ENCODE results near the gene TMPRSS9.

DNA sequence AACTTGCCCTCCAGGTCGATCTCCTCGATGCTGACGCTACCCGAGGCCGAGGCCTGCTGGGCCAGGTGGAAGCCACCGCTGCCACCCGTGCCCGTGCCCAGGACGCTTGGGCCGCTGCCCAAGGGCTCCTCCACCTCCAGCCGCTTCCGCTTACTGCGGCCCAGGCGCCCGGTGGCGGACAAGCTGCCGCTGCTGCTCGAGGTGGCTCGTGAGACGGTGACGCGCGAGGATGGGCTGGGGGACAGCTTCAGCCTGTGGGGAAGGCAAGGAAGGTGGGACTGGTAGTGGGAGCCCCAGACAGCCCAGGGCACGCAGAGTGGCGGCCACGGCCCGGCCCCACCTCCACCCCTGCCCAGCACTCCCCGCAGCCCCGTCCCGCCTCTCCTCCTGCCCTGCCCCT, 73.8 kb downstream of the TMPRSS9 start:
- TF ChIP-seq ZNF621 (tag by site-specific recombination; IDR thresholded peaks at IDR 0.05) (no peak), YY1 (tag by site-specific recombination; IDR thresholded peaks at IDR 0.05) (no peak), IKZF3 (tag by site-specific recombination; IDR thresholded peaks at IDR 0.05) (no peak), ZNF670 (tag by site-specific recombination; IDR thresholded peaks at IDR 0.05; ENCODE audit: low read depth) (no peak), ZNF132 (tag by site-specific recombination; IDR thresholded peaks at IDR 0.05; ENCODE audit: borderline replicate concordance) (no peak), ZNF174 (tag by site-specific recombination; IDR thresholded peaks at IDR 0.05) (no peak), ZNF23 (tag by site-specific recombination; IDR thresholded peaks at IDR 0.05; ENCODE audit: borderline replicate concordance) (no peak), ZBTB7A (tag by site-specific recombination; IDR thresholded peaks at IDR 0.05; ENCODE audit: low read depth) (no peak), WT1 (tag by site-specific recombination; IDR thresholded peaks at IDR 0.05) (no peak), ZNF677 (tag by site-specific recombination; IDR thresholded peaks at IDR 0.05) (no peak)
- TF ChIP-seq, protein P1, sequence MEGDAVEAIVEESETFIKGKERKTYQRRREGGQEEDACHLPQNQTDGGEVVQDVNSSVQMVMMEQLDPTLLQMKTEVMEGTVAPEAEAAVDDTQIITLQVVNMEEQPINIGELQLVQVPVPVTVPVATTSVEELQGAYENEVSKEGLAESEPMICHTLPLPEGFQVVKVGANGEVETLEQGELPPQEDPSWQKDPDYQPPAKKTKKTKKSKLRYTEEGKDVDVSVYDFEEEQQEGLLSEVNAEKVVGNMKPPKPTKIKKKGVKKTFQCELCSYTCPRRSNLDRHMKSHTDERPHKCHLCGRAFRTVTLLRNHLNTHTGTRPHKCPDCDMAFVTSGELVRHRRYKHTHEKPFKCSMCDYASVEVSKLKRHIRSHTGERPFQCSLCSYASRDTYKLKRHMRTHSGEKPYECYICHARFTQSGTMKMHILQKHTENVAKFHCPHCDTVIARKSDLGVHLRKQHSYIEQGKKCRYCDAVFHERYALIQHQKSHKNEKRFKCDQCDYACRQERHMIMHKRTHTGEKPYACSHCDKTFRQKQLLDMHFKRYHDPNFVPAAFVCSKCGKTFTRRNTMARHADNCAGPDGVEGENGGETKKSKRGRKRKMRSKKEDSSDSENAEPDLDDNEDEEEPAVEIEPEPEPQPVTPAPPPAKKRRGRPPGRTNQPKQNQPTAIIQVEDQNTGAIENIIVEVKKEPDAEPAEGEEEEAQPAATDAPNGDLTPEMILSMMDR (tag by site-specific recombination; IDR thresholded peaks at IDR 0.05), result no peak
- TF ChIP-seq, protein P2, sequence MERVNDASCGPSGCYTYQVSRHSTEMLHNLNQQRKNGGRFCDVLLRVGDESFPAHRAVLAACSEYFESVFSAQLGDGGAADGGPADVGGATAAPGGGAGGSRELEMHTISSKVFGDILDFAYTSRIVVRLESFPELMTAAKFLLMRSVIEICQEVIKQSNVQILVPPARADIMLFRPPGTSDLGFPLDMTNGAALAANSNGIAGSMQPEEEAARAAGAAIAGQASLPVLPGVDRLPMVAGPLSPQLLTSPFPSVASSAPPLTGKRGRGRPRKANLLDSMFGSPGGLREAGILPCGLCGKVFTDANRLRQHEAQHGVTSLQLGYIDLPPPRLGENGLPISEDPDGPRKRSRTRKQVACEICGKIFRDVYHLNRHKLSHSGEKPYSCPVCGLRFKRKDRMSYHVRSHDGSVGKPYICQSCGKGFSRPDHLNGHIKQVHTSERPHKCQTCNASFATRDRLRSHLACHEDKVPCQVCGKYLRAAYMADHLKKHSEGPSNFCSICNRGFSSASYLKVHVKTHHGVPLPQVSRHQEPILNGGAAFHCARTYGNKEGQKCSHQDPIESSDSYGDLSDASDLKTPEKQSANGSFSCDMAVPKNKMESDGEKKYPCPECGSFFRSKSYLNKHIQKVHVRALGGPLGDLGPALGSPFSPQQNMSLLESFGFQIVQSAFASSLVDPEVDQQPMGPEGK (tag by site-specific recombination; IDR thresholded peaks at IDR 0.05), result no peak
- TF ChIP-seq, protein P3, sequence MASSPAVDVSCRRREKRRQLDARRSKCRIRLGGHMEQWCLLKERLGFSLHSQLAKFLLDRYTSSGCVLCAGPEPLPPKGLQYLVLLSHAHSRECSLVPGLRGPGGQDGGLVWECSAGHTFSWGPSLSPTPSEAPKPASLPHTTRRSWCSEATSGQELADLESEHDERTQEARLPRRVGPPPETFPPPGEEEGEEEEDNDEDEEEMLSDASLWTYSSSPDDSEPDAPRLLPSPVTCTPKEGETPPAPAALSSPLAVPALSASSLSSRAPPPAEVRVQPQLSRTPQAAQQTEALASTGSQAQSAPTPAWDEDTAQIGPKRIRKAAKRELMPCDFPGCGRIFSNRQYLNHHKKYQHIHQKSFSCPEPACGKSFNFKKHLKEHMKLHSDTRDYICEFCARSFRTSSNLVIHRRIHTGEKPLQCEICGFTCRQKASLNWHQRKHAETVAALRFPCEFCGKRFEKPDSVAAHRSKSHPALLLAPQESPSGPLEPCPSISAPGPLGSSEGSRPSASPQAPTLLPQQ (tag by site-specific recombination; IDR thresholded peaks at IDR 0.05), result no peak

All from HEK293 (cell line).